NCI-H510A treated with DMSO at 0.1 percent for 48 hours (cell line): Measurements from ENCODE around the gene SPECC1.
"Not testable (repeated sequence)": the region's sequence is repeated elsewhere in the genome, so short reads cannot be mapped to it uniquely, and the experiment has no call there.

ENCODE experiments used
- DNase-seq: peaks from one replicate; lab custom pipeline; 2025; lab: John Stamatoyannopoulos, UW

Gene SPECC1

DNA sequence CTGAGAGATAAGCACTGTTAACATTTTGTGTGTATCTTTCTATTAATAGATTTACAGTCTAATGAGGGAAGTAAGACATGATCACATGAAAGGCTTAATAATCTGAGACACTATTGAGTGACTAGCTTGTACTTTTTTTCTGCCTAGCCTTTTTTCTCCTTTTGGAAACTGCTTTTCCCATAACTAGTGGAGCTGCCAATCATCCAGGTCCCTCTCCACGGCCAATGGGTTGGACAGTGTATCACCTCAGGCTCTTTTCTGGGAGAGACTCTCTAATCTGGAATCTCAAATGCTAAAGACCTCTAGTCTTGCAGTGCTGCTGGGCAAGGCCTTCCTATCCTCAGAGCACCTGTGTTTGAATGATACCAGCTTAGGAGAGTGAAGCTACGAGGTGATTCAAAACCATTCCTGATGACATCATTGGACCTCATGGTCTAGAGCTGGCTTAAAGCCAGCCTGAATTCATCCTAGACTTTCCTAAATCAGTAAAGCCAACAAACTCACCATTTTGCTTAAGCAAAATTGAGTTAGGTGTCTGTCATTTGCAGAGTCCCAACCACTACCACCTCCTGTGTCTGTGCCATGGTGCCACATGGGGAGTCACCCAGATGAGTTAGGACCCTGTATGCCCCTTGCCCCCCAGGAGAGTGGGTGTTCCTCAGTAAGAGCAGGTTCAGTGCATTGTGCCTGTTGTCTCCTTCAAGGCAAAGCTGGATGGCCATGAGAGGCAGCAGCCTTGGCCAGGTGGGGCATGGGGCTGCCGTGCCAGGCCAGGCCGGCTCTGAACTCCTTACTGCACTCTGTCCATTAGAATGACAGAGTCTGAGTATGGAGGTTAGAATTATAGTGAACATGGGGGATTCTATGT, 62.9 kb downstream of the SPECC1 start:
- peak; percentile 53 for DNase-seq

DNA sequence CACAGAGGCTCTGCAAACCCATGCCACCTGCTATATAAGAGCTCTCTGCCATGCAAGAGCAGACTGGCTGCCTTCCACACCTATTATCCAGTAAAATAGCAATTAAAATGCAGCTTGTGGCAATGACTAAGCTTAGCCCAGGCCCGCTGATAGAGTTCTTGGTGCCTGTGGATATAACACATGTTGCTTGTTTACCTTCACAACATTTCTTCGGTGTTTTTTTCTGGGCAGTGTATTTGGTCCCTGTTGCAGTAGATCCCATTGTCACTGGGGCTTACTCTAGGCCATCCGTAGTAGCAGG, 63.5 kb downstream of the SPECC1 start:
- DNase-seq, result peak; percentile 21

DNA sequence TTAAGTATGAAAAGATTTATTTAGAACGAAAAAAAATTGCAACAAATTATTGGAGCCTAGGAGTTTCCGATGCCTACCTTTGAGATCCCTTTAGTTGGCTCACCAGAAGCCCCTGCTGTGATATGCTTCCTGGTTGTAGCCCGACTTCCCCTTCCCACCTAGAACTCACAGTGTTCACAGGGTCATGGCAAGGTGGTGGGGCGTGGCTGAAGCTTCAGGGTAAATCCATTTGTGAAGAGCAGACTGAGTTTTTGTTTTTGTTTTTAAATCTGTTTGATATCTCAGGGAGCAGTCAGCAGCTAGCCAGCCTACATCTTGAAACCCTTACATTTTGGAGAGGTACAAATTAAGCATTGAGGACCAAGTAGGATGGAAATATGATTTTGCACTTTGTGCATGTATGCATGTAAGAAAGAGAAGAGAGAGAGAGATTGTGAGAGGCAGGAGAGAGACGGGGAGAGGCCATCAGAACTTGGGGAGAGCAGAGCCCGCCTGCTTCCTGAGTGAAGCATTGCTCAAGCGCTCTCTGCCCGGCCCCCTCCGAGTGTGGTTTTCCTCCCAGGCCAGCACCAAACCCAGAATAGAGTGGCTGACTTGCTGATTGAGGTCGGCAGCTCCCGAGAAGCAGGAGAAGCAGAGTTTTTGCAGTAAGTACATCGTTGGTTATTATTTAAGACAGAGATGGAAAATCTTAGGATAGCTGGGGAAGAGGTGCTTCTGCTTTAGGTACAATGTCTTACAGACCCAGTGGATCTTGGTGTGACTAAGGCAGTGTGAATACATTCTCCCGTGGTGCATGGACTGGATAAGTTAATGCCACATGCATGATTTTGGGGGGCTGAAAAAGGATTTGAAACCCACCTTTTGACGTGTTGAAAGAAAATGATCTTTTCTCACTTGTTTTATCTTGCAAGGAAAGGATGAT, 64.2 kb downstream of the SPECC1 start:
- DNase-seq, result no peak

DNA sequence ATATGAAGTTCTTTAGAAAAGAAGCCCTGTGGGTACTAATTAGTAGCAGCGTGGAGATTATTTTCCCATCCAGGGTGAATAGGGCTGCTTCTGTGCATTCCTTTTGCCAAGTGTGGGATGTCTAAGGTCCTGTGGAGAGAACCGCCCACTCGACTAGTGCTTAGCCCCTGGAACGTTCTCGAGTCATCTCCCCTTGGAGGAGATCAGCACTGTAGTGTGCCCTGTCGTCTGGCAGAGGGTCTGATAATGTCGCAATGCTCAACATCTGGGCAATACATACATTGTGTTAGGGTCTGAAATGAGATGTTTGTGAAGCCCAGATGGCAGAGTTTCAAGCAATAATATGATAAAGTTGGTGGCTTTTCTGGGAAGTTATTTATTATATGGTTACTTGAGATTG, 64.8 kb downstream of the SPECC1 start:
- DNase-seq, result no peak

DNA sequence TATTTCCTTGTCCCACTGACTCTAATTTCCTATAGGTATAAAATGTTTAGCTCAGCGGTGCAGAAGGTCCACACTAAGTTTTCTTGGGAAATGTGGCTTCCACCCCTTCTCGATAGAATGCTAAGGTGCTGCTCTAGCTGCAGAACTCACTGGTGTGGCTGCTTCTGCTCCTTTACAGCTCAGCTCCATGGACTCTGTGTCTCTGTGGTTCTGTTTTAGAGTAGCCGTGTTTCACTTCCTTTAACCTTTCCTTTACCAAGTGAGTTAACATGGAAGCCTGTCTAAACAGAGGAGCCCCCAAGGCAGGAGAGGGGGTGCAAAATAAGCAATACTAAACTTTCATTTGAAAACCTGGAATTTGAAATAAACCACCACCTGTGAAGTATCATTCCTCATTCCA, 65.3 kb downstream of the SPECC1 start:
- no peak for DNase-seq

DNA sequence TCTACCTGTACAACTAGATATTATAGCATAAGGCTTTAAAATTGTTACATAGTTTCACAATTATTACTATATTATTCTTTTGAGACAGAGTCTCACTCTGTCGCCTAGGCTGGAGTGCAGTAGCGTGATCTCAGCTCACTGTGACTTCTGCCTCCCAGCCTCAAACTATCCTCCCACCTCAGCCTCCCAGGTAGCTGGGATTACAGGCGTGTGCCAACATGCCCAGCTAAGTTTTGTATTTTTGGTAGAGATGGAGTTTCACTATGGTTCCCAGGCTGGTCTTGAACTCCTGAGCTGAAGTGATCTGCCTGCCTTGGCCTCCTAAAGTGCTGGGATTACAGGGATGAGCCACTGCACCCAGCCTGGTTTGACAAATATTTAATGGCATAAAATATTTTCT, 67.0 kb downstream of the SPECC1 start:
- DNase-seq, result not testable (repeated sequence)

DNA sequence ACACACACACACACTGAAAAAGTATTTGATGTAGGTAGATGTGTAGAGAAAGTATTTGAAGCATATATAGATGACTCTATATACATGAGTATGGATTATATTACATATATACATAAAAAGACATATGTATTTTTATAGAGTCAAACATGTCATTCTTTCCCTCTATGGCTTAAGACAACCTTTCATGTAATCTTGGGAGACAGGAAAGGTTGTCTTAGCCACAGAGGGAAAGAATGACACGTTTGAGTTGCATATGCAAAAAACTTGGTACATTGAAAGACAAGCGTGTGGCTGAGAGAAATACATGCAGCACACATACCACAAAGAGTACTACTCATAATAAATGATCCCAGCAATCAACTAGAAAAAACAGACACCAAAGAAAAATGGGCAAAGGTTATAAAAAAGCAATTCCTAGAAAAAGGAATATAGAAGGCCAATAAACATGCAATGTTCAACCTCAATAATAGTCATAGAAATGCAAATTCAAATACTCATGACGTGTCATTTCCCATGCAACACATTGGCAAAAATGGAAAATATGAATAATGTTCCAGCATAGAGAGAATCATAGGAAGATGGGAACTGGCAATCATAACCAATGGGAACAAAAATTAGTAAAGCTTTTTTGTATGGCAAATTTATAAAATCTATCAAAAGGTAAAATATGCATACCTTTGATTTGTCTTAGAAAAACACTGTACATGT, 69.0 kb downstream of the SPECC1 start:
- DNase-seq, result no peak

DNA sequence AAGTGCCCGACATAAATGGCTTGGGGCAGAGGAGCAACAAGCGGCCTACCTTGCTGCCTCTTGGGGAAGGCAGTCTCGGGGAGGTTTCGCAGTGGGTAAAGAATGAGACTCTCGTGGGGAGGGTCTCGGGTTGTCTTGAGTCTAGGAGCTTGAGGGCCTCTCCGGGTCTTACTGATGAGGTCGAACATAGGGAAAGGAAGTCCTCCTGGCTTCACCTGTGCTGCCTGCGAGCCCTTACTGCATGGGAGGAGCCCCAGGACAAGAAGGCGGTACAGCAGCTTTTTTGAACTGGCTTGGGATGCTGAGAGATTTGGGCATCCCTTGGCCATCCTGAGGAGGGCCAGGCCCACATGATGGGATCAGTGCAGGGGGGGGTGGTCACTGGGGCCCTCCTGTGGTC, 71.4 kb downstream of the SPECC1 start:
- no peak for DNase-seq

DNA sequence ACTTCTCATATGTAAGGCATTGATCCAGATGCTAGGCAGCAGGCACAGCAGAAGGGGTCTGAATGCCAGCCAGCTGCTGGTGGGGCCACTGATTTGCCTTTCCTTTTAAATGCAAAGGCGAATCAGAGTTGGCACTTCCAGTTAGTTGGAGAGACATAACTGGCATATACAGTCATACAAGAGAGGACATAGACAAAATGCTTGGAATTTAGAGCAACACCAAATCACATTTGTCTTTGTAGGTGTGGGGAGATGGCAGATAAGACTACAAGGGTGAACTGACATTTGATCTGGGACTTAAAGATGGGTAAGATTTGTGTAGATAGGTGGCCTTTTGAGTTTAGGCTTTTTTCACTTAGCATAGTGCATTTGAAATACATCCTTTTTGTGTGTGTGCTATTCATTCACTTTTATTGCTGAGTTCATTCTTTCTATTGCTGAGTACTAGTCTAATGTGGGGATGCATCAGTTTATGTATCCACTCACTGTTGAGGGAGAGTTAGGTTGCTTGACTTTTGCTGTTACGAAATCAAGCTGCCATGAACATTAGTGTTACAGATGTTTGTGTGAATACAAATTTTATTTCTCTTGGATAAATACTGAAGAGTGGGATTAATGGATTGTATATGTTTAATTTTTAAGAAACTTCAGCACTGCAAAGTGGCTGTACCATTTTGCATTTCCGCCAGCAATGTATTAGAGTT, 74.1 kb downstream of the SPECC1 start:
- DNase-seq, result no peak

DNA sequence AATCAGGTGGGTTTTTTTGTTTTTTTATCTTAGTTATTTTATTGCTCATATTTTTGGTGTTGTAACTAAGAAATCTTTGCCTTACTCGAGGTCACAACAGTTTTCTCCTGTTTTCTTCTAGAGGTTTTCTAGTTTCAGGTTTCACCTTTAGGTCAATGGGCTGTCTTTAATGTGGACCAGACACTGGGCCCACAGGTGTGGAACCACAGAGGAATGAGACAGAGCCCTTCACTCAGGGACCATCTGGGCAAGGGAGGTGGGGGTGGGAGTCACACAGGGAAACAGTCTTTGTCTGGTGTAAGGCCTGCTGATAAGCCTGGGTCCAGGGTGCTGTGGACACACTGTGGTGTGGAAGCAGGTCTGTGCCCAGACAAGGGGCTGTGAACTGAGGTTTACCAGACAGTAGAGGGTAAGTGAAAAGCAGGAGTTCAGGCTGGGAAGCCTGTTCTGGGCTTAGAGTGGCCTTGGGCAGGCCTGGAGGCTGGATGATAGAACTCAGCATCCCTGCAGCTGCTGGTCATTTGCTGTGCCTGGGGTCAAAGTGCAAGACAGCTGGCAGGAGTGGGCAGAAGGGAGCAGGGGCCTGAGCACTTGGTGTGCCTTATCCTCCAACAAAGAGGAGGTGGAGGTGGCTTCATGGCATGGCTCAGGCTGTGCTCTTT, 75.6 kb downstream of the SPECC1 start:
- no peak for DNase-seq

DNA sequence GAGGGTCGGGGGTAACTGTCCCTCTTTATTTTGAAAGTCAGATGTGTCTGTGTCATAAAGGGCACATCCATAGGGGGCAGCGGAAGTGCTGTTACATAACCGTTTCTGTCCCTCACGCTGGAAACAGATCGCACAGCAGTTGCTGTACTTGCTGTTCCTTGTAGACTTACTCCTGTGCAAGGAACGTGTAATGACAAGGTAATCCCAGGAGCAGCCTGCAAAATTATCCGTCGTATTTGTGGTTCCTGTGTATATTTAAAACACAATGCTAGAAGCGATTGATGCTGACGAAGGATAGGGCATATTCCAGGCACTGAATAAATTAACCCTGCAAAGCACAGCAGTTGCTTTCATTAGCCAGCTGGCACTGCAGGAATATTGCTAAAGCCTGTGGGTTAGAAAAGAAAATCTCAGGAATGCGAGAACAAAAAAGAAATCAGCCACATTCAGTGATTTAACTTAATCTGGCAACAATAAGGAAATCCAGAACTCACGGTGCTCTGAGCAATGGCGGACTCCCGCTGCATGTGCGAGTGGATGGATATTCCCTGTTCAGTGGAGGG, 76.2 kb downstream of the SPECC1 start:
- DNase-seq, result no peak

DNA sequence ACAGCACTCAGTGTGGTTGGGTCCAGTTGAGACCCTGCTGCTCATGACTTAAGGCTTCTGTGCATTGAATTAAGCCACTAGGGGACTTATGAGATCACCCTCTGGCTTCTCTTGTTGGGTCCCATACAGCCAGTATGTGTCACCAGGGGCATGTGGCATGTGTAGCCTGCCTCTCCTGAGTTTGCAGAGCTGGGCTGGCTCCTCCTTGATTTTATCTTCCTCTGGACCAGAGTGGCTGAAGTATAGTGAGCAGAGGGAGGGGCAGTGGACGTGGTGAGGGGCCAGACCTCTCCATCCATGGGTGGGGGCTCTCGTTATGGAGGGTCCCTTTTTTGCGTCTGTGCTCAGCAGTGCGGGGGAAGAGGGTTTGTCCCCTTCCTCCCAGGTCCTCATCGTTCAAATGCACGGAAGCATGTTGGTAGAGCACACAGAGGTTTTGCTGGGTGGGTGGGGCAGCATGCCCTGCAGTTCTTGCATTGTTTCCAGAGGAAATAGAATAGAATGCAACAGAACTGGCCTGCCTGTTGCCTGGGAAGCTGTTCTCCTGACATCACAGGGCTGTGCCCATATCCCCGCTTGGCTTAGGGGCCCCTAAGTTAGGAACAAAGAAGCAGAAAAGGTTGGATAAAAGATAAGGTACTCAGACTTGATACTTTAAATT, 77.4 kb downstream of the SPECC1 start:
- DNase-seq, result no peak

DNA sequence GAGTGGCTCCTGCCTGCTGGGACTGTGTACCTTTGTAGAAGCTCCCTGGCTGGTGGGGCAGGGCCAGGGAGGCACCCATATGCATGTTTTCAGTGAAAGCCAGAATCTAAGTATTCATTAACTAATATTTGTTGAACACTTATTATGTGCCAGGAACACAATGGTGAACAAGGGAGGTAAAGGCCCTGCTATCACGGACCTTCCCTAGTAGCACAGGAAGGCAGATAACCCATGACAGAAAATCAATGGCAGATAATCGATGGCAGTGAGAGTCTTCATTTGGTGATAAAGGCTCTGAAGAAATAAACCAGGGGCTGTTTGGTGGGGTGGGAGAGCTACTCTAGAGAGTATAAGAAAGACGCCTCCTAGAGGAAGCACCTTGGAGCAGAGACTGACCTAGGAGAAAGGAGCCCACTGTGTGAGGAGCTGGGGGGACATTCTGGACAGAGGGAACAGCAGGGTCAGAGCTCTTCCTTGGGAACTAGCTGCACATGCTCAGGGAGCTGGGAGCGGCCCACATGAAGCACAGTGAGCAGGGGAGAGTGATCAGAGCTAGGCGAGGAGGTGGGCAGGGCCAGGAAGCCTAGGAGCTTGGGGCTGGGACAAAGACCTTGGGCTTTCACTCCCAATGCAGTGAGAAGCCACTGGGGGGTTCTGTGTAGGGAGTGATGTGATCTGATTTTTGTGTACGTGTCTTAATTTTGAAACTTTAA, 78.5 kb downstream of the SPECC1 start:
- no peak for DNase-seq

DNA sequence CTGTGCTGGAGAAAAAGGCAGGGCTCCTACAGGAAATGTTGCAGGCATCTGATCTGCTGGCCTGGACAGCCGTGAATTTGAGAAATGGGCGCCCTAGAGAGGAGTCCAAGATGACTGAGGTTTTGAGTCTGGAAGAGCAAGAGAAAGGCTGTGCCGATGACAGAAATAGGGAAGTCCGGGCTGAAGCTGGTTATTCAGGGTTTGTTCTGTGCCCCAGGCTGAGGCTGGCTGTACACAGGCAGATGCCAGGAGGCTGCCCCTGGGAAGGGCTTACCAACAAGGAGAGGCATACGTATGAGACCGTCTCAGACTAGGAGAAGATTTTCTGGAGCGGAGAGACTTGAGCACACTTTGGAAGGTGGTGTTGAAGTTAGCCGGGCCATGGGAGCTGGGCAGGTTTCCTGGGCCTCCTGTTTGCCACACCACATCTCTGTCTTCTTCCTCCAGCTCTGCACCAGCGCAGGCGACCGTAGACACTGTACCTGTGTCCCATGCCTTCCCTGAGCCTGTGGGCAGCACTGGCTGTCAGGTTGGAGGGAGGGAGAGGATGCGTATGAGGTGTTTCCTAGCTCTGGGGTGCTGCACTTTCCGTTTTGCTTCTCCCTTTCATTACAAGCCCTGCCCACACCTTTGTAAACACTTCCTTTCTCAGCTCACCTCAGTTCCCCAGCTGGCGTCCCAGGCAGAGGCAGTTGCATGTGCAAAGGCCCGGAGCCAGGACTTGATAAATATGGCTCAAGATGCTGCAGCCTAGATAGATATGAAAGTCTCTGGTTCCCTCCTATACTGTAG, 80.8 kb downstream of the SPECC1 start:
- peak; percentile 66 for DNase-seq

DNA sequence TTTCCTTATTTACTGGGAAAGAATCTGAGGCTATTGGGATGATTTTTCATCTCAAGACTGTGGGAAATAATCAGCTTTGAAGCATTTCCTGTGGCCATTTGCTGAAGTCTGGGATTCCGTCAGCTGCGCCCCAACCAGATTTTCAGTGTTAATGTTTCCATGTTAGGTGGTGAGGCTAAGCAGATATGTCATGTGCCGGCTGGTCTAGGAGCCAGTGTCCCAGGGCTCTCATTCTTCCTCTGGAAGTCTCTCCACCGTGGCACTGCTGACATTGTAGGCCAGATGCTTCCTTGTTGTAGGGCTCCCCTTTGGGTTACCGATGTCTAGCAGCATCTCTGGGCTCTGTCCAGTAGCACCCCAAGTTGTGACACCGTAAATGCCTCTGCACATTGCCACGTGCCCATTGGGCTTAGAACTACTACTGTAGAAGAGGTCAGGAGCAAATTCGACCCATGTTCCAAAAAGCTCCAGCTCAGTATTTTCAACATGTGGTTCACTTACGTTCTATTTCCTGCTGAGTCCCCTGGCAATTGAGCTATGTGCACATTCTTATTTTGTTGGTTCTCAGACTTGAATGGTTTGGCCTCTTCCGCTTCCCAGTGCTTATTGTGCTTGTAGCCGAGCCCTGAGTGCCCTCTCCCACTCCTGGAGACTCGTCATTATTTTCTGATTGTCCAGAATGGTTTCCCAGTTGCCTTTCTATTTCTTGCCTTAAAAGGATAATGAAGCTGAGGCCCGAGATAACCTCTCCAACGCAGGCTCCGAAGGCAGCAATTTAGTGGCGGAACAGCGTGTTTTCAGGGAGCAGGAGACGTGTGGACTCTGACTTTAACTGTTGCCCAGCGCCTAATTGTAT, 82.2 kb downstream of the SPECC1 start:
- DNase-seq, result peak; percentile 84

DNA sequence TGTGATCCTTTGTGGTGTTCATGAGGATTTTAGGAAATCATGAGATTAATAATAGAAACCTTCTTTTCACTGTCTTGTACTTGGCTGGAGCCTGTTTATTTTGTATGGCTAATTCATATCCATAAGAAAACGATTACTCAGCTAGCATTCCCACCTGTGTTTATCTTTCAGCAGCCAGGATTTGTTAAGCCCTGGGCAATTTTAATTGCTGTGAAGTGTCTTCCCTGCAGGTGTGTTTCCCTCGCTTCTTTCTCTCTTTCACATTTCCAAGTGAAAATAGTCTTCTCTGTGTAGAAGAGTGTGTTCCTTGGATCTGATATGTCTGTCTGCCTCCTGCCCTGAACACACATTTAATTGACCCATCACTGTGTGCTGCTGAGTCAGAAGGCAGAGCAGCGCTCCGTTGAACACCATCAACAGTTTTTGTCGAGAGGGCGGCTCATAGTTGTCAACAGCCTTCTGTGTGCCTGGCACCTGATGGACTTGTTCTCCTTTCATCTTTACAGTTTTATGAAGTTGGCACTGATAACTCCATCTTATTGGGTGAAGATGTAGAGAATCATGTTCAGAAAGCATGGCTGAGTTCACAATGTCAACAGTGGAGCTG, 83.2 kb downstream of the SPECC1 start:
- peak; percentile 93 for DNase-seq

DNA sequence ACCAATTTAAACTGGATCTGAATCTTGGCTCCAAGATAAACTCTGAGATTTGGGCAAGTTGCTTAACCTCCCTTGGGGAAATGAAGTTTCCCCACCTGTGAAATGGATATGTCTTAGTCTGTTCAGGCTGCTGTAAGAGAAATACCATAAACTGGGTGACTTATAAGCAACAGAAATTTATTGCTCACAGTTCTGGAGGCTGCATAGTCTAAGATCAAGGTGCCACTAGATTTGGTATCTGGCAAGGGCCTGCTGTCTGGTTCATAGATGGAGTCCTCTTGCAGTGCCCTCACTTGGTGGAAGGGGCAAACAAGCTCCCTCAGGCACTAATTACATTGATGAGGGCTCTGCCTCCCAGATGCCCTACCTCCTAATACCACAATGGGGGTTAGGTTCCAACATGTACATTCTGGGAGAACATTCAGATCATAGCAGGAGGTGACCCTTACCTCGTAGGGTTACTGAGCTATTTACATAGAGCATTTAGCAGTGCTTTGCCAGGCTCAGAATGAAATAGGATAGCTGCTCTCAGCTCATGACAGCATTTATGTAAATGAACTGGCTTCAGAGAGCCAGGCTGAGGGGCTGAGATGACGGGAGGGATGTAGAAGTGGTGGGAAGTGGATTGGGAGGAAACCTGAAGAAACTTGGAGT, 83.9 kb downstream of the SPECC1 start:
- peak; percentile 93 for DNase-seq
